GM21390 (cell line): Measurements from ENCODE around the gene MBLAC1.

ENCODE experiments used
- ATAC-seq: cut with Tn5 transposase; IDR thresholded peaks from one replicate; pipeline ENCODE4 v1.9.1; 2021; ENCODE audit not compliant: unreplicated experiment

The MBLAC1 gene

GRCh38 chr7:100095704-100096103 lies 31.1 kb upstream of the MBLAC1 start:
- ATAC-seq, result no peak

DNA sequence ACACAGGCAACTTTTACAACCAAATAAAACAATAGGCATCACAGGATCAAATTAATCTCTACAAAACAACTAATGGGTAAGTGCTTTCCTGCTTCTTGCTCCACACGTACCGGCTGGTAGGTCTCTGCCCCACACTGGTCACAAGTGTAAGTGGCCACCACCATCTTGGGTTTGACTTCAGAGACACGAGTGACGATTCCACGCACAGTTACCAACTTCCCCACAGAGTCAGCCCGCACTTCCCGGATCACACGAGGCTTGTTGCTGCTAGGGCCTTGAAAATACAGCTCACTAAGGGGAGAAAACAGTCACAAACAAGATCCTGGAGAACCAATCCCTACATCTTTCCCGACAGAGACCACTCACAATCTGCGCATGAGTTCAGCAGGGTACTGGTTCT lies 27.9 kb upstream of the MBLAC1 start:
- no peak for ATAC-seq

DNA sequence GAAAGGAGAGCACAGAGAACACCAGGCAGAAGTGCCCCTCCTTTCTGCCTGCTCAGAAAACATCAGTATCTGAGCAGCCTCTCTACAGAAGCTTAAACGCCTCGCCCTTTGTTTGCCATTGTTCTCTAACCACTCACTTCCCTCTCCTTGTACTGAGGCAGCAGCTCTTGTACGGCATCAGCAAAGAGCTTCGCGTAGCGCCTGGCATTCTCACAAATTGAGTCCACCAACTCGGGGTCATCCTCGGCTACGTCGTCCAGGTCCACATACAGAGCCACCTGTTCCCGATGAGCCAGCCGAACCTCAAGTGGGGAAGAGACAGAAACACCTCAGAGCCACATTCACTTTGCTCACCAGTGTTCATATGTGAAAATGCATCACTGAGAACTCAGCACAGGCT lies 27.3 kb upstream of the MBLAC1 start:
- no peak for ATAC-seq

DNA sequence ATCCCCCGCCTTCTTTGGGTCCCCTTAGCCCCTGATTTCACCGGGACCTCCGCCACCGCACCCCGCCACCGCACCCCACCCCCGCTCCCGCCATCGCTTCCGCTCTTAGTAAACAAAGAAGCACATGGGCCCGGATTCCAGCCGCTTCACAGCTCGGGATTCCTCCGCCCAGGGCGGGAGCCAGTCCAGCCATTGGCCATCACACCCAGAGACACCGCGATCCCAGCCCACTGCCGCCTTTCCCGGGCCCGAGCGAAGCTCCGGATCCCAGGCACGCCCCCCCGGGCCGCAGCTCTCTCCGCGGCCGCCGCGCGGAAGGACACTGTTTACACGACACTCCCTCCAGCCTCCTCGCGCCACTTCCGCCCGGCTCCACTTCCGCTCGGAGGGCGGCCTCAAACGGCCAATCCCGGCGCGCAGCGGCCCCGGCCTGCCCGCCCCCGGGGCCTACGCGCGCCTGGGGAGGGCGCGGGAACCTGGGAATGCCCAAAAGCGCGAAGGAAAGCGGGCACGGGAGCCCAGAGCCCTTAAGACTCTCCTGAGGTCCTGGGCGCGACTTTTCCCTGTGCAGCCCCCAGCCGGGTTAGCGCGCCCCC lies 26.2 kb upstream of the MBLAC1 start:
- ATAC-seq, result peak; percentile 63

DNA sequence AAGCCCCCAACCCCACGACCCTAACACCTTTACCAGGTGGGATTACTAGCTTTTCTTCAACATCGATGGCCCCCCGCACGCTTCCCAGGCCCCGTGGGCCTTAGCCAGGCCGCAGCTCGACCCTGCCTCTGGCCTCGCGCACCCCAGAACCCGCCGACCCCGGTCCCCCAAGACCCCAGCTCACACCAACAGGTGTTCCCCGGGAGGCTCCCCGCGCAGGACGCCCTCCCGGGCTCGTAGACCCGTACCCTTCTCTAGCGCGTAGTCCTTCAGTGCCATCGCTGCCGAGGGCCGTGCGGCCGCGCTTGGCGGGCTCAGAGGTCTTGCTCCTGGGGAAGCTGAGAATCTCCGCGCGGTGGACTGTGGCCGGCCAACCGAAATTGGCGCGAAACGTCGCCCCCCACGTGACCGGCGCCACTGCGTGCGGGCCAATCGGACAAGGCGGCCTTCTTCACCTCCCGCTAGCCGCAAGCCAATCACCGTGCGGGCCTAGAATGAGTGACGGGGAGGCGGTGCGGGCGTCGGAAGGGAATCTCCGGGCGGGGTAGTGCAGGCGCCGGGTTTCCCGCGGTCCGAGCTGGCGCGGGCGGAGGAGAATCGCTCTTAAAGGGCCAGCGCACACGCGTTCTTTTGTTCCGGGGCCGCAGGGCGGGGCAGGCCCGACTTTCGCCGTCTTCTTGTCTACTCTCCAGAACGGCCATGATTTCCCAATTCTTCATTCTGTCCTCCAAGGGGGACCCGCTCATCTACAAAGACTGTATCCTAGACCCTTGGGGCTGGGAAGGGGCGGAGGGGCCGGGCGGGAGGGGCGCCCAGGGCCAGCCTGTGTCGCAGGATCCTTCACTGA lies 25.5 kb upstream of the MBLAC1 start, which contains the start of the genes AP4M1 and MCM7:
AP4M1 (plus strand) TSS at position 628 of the 847 bp plus-strand sequence; CDS start at position 700, 72 bp downstream.
MCM7 (minus strand) TSS at position 382 of the 847 bp plus-strand sequence; CDS start at position 279, 103 bp downstream.
- ATAC-seq, result peak; percentile 75

DNA sequence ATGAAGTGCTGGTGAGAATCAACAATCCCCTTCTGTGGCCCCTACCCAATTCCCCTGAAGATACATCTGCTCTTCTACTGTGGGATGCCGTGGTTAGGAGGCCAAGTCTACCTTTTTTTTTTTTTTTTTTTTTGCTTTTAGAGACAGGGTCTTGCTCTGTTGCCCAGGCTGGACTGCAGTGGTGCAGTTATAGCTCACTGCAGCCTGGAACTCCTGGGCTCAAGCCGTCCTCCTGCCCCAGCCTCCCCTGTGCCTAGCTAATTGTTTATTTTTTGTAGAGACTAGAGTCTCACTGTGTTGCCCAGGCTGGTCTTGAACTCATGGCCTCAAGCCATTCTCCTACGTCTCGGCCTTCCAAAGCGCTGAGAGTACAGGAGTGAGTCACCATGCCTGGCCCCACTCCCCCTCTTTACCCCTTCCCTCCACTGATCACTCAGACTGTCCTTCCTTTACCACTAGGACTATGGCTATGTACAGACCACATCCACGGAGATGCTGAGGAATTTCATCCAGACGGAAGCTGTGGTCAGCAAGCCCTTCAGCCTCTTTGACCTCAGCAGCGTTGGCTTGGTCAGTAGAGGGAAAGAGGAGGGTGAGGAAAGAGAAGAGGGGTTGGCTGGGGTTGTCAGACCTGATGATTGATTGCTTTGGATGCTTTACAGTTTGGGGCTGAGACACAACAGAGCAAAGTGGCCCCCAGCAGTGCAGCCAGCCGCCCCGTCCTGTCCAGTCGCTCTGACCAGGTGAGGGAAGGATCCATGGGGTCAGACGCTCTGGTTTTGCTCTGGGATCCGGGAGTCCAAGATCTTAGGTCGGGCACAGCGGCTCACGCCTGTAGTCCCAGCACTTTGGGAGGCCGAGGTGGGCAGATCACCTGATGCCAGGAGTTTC lies 23.6 kb upstream of the MBLAC1 start:
- no peak for ATAC-seq

- ATAC-seq, result no peak
Measured at GRCh38 chr7:100105534-100105933, 21.2 kb upstream of the MBLAC1 start.

GRCh38 chr7:100106633-100107032 lies 20.1 kb upstream of the MBLAC1 start:
- ATAC-seq, result no peak

DNA sequence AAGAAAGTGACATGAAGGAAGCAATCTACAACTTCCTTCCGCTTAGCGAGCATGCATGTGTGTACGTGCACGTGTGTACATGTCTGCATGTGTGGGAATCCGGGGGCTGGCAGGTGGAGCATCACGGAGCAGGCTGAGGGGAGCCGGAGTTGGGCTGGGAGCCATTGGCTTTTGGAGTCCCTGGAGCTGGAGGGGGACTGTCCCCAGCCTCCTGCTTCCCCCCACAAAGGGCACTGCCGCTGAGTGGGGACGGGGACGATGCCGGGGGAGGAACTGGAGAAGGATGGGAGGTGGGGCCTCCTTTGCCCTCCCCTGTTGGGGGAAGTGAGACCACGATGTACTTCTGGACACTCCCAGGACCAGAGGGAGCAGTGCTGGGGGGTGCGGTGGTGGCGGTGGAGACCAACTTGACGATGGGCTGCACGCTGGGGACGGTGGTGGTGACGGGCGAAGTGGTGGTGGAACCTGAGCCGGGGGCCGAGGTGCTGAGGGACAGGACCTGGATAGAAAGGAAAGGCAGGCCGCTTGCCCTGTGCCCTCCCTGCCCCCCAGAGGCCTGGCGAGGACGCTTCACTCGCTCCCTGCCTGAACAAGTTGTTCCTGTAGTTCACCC lies 19.5 kb upstream of the MBLAC1 start:
- no peak for ATAC-seq

- ATAC-seq, result no peak
Measured at GRCh38 chr7:100107890-100108289, 18.9 kb upstream of the MBLAC1 start.

GRCh38 chr7:100109521-100110163 lies 17.1 kb upstream of the MBLAC1 start:
- ATAC-seq, result no peak

DNA sequence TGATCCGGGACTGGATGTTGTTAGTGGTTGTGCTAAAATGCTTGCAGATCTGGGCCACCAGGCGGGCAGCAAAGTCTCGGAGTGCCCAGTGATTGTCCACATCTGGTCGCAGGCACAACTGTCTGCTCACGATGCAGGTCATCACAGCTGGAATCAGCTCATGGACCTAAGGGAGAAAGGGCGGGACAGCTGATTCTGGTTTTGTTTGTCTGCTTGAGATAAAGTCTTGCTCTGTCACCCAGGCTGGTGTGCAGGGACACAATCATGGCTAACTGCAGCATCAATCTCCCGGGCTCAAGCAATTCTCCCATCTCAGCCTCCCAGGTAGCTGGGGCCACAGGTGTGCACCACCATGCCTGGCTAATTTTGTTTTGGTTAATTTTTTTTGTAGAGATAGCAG lies 15.6 kb upstream of the MBLAC1 start:
- no peak for ATAC-seq

GRCh38 chr7:100111914-100112313 lies 14.9 kb upstream of the MBLAC1 start:
- ATAC-seq, result no peak

DNA sequence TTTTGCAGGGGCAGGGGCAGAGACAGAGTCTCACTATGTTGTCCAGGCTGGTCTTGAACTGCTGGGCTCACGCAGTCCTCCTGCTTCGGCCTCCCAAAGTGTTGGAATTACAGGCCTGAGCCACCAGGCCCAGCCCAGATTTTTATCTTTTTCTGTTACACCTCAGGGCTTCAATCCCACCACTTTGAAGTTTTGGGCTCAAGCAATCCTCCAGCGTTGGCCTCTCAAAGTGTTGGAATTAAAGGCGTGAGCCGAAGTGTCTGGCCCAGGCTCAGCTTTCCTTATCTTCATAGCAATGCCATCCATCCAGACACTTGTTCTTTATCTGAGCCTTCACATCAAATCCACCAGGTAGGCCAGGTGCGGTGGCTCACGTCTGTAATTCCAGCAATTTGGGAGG lies 11.7 kb upstream of the MBLAC1 start:
- ATAC-seq, result no peak

- no peak for ATAC-seq
Measured at GRCh38 chr7:100118388-100119071, 8.2 kb upstream of the MBLAC1 start.

DNA sequence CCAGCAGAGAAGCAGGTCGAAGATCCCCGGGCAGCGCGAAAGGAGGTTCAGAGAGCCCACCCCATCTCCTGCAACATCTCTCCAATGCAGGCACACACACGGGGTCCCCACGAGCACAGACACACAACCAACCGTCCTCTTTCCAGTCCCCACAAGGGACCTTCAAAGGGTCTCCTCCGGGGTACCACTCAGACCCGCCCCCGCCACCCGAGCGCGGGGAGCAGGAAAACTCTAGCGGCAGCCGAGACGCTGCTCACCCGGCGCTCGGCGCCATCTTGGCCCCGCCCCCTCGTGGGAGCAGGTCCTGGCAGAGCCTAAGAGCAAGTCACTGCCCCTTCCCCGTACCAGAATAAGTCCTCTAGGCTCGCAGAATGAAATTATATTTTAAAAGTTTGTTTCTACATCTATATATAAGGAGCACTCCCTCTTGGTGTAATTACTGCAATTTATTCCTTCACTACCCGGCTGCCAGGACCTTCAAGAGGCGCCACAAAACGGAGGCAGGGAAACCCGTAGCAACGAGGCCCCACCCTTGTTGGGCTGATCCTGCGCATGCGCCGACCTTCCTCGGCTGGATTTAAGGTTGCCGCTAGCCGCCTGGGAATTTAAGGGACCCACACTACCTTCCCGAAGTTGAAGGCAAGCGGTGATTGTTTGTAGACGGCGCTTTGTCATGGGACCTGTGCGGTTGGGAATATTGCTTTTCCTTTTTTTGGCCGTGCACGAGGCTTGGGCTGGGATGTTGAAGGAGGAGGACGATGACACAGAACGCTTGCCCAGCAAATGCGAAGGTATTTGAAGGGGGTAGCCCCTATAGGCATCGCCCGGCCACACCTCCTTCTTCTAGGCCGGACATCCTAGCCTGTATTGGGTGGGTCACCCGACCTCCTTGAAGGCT lies 7.4 kb upstream of the MBLAC1 start, which contains the start of the genes CNPY4 and TAF6:
CNPY4 (plus strand) TSS at position 563 of the 898 bp plus-strand sequence; CDS start at position 674, 111 bp downstream.
TAF6 (minus strand) TSS at position 287 of the 898 bp plus-strand sequence. CDS start 5,149 bp downstream, outside the sequence.
- ATAC-seq, result peak; percentile 64

DNA sequence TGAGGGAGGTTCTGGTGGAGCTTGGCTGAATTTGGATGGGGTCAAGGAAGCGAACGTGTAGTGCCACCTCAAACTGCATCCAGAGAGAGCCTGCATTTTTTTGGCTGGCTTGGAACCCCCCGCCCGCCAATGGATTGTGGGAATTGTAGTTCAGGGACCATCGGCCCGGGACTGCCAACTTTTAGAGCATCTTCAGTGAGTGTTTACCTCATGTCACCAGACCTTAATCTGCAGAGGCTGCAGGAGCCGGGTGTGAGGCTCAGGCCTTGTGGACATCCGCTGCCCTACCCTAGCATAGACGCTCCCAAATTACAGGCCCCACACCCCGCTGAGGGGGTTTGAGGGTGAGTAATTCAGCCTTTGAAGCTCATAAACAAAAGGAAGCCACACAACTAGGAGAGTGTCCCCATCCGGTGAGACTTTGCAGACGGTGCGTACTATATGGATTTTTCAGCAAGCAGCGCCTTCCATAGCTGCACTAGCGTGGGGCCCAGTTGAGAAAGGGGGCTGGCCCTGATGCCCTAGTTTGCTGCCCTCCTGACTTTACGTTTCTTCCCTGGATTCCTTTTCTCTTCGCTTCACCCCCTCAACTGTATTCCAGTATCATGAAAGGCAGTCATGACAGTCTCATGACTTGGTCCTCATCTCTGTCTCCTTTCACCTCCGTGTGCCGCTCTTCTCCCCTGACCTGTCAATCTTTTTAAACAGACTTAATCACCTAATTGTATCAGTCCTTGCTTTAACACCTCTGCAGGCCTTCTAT lies 6.6 kb upstream of the MBLAC1 start:
- ATAC-seq, result peak; percentile 36

DNA sequence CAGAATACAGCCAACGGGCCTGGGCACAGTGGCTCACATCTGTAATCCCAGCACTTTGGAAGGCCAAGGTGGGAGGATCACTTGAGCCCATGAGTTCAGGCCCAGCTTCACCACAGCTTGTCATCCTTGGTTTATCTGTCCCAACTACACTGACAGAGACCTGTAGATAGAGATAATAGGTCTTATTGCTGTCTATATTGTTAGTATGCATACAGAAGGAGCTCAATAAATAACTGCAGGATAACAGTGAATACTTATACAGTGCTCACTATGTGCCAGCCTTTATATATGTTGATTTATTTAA lies 6.1 kb upstream of the MBLAC1 start:
- ATAC-seq, result no peak
